Esophagus (tissue), 2 donors: Measurements from ENCODE around the gene PANK2. TPM values are rescaled to one million over a fixed set of nuclear protein-coding genes. Genes with fewer than 3 reads are reported as not detected.
"Not testable (repeated sequence)": the region's sequence is repeated elsewhere in the genome, so short reads cannot be mapped to it uniquely, and the experiment has no call there.

Experiments
- H3K27ac ChIP-seq, 2 donors: one replicate each; pipeline ENCODE4 v1.5.1; 2013; ENCODE audit warnings: low read depth in 2 of 2, mild to moderate bottlenecking in 2 of 2, inconsistent platforms in 1 of 2, low read length in 1 of 2, moderate library complexity in 1 of 2
- H3K27me3 ChIP-seq, 2 donors: one replicate each; pipeline ENCODE4 v1.6.1; 2013; ENCODE audit warnings: low read length in 2 of 2, control low read depth in 1 of 2, mild to moderate bottlenecking in 1 of 2; ENCODE audit not compliant: insufficient read depth in 2 of 2, control insufficient read depth in 1 of 2
- H3K36me3 ChIP-seq, 2 donors: one replicate each; pipeline ENCODE4 v1.6.1; 2013; ENCODE audit warnings: low read length in 1 of 2; ENCODE audit not compliant: control insufficient read depth in 2 of 2, insufficient read depth in 2 of 2
- H3K4me1 ChIP-seq, 2 donors: one replicate each; pipeline ENCODE4 v1.6.1; 2013; ENCODE audit warnings: low read length in 1 of 2; ENCODE audit not compliant: control insufficient read depth in 2 of 2, insufficient read depth in 2 of 2
- H3K4me3 ChIP-seq, 2 donors: one replicate each; pipeline ENCODE4 v1.5.1; 2013; ENCODE audit warnings: low read length in 2 of 2, mild to moderate bottlenecking in 2 of 2, low read depth in 1 of 2, moderate library complexity in 1 of 2
- H3K9me3 ChIP-seq, 2 donors: one replicate each; pipeline ENCODE4 v1.6.1; 2013; ENCODE audit warnings: mild to moderate bottlenecking in 2 of 2, low read depth in 1 of 2, low read length in 1 of 2, moderate library complexity in 1 of 2; ENCODE audit not compliant: control insufficient read depth in 2 of 2, insufficient read depth in 1 of 2
- WGBS, 2 donors: extraction: QIAGEN DNeasy Blood & Tissue Kit; methylation state at CpG; one replicate each; pipeline ENCODE4 v1.1.7; 2013; 5-methylcytosine and 5-hydroxymethylcytosine counted together
- polyA plus RNA-seq, 2 donors: library from polyadenylated mRNA; stranded (reverse); fragments of 200-250 nt; gene quantifications; one replicate each; pipeline ENCODE4 v1.2.3, GENCODE V29; 2013
- donor health status: healthy with polysubstance abuse.
- donor health status: Bipolar disorder and iron deficiency.

The PANK2 gene
- polyA plus RNA-seq, 2 donors, result 31.0 to 31.9 TPM

DNA sequence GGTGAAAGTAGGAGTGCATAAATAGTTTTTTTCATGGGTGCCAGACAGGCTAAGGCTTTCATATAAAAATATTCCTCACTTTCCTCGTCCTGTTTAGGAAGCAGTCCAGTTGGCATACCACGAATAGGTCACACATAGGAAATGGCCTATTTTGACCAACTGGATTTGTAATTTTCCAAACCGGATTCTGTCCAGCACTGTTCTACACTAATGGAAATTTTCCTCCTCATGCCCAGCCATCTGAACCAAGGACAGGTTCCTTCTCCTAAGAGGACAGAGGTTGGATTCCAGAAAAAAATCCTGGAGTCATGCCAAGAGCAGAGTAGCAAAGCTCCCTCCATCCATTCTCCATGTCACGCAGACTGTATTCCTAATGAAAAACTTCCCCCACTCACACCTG is 43.1 kb downstream of the PANK2 start:
- Histone ChIP-seq H3K36me3 (peaks cover 2% of the 10 kb centered on the region in 2 donors), H3K27ac (peak overlapping the region in 1 of 2 donors; percentile 45), H3K9me3 (no peaks in the 10 kb centered on the region), H3K4me3 (peak overlapping the region; percentile 30 to 50), H3K4me1 (peaks cover 4 to 9% of the 10 kb centered on the region in 2 donors), H3K27me3 (no peaks in the 10 kb centered on the region)
- WGBS, 2 donors, result 45 to 59% methylated on average over 4 of the region's 4 CpGs

DNA sequence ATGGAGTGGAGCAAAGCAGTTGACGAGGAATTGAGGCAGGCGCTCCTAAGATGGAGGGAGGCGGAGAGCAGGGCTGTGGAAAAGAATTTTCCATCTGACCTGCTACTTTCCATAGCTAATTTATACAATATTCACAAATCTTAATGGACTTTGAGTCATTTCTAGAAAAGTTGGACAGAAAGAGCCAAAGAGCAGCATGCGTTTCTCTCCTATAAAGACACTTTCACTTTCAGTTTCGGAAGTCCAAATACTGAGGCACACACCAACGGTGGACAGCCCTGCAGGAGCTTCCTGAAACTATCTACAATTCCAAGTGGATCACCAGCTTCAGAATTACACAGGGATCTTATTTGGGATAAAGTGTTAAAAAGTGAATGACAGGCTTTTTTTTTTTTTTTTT is 43.5 kb downstream of the PANK2 start:
- H3K27me3 ChIP-seq, result no peaks in the 10 kb centered on the region
- H3K9me3 ChIP-seq, result no peaks in the 10 kb centered on the region
- H3K27ac ChIP-seq, result peak overlapping the region in 1 of 2 donors; percentile 45
- WGBS, 2 donors, result 38 to 42% methylated on average over 6 of the region's 6 CpGs
- H3K4me1 ChIP-seq, result peaks cover 4 to 9% of the 10 kb centered on the region in 2 donors
- H3K36me3 ChIP-seq, result peaks cover 2% of the 10 kb centered on the region in 2 donors
- H3K4me3 ChIP-seq, result peak overlapping the region; percentile 30 to 50

DNA sequence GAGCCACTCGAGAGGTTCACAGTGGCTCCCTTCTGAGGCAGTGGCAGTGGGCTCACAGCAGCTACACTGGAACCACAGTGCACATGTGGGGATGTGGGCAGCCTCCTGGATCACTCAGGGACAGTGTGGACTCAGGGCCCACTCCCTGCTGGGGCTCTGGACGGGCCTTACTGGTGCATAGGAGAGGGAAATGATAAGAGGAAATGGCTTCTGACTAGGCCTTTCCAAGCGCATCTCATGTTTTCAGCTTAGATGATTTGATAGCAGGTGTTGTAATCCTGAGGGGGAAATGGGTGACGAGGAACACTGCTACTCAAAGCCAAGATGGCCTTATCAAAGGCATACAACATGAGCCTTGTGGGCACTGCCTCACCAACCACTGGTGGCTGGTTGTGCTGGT is 44.0 kb downstream of the PANK2 start:
- no peaks in the 10 kb centered on the region for H3K9me3 ChIP-seq
- peak overlapping the region in 1 of 2 donors; percentile 57 for H3K27ac ChIP-seq
- H3K4me1 ChIP-seq, result peaks cover 4 to 9% of the 10 kb centered on the region in 2 donors
- peaks cover 2% of the 10 kb centered on the region in 2 donors for H3K36me3 ChIP-seq
- no peak overlapping the region for H3K4me3 ChIP-seq
- no peaks in the 10 kb centered on the region for H3K27me3 ChIP-seq
- 74 to 79% methylated on average over 4 of the region's 4 CpGs for WGBS, 2 donors

DNA sequence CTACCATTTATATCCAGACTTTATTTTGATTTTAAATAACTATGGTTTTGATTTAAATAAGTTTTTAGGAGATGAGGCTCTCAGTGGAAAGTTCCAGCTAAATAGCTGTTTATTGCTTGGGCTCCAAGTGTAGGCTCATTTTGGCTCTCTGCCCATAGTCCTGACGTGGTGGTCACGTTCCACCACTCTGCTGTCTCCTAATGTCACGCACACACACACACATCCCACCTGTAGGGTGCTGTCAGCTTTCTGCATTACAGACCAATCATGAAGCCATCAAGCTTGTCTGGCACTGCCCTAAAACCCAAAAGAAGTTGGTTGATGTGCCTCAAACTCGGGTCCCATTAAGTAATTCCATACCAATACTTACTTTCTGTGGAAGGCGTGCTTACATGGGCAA is 45.4 kb downstream of the PANK2 start:
- peaks cover 4 to 9% of the 10 kb centered on the region in 2 donors for H3K4me1 ChIP-seq
- H3K36me3 ChIP-seq, result peaks cover 2% of the 10 kb centered on the region in 2 donors
- H3K27ac ChIP-seq, result no peak overlapping the region
- WGBS, 2 donors, result 66 to 73% methylated on average over 5 of the region's 5 CpGs
- H3K9me3 ChIP-seq, result no peaks in the 10 kb centered on the region
- no peak overlapping the region for H3K4me3 ChIP-seq
- no peaks in the 10 kb centered on the region for H3K27me3 ChIP-seq

DNA sequence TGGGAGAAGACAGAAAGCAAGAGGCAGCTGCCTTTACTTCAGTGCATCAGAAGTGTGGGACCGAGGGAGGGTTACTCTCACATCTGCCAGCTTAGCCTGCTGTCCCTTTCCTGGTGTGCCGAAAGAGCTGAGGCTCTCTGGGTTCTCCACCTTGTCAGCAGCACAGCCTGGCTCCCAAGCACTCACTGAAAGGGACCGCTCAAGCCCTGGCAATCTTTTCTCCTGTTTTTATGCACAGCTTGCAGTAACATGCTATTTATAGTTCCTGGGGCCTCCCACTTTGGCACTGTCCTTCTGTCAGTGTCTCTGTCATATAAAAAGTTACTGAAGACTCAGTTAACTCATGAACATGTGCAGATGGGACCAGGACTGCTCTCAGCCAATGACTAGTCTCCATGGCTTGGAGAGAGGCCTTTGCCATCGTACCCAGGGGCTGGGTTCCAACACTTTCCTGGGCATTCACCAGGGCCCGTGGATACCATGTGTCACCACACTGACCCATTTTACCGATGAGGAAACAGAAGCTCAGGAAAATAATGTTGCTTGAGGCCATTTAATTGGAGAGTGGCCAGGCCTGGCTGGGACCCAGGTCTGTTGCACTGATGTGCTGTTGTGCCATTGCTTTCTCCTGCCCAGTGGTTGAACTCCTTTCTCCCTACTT is 46.2 kb downstream of the PANK2 start:
- no peak overlapping the region for H3K4me3 ChIP-seq
- 37 to 53% methylated on average over 6 of the region's 6 CpGs for WGBS, 2 donors
- H3K9me3 ChIP-seq, result no peaks in the 10 kb centered on the region
- H3K36me3 ChIP-seq, result peaks cover 2% of the 10 kb centered on the region in 2 donors
- H3K27ac ChIP-seq, result peak overlapping the region in 1 of 2 donors; percentile 17
- peaks cover 4 to 9% of the 10 kb centered on the region in 2 donors for H3K4me1 ChIP-seq
- H3K27me3 ChIP-seq, result no peaks in the 10 kb centered on the region

DNA sequence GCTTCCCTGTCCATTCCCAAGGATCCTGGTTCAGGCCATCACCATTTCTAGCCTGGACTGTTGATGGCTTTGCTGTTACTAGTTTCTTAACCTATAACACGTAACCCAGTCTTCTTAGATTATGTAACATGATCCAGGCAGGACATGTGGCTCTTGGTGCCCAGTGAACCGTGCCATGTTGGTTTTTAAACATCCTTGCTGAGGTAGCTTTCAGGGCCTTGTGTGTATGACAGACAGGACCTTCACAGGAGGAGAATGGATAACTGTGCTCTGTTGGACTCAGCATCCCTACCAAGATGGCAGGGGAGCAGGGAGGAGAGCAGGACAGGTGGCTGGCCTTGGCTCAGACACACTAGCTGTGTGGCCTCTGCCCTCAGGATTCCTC is 46.8 kb downstream of the PANK2 start:
- H3K27ac ChIP-seq, result peak overlapping the region in 1 of 2 donors; percentile 51
- no peaks in the 10 kb centered on the region for H3K9me3 ChIP-seq
- no peak overlapping the region for H3K4me3 ChIP-seq
- 86 to 88% methylated on average over 2 of the region's 2 CpGs for WGBS, 2 donors
- H3K4me1 ChIP-seq, result peaks cover 4 to 9% of the 10 kb centered on the region in 2 donors
- no peaks in the 10 kb centered on the region for H3K27me3 ChIP-seq
- peaks cover 2% of the 10 kb centered on the region in 2 donors for H3K36me3 ChIP-seq

DNA sequence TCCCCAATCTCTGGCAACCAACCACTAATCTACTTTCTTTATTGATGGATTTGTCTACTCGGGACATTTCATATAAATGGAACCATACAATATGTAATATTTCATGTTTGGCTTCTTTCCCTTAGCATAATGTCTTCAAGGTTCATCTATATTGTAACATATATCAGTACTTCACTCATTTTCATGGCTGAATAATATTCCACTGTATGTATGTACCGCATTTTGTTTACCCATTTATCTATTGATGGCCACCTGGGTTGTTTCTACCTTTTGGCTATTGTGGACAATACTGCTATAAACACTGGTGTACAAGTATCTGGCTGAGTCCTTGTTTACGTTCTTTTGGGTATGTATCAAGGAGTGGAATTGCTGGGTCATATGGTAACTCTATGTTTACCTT is 48.4 kb downstream of the PANK2 start:
- no peak overlapping the region for H3K27ac ChIP-seq
- peaks cover 2% of the 10 kb centered on the region in 2 donors for H3K36me3 ChIP-seq
- H3K9me3 ChIP-seq, result no peaks in the 10 kb centered on the region
- H3K4me1 ChIP-seq, result peaks cover 4 to 9% of the 10 kb centered on the region in 2 donors
- no peak overlapping the region for H3K4me3 ChIP-seq
- 97 to 98% methylated on average over 3 of the region's 3 CpGs for WGBS, 2 donors
- H3K27me3 ChIP-seq, result no peaks in the 10 kb centered on the region

DNA sequence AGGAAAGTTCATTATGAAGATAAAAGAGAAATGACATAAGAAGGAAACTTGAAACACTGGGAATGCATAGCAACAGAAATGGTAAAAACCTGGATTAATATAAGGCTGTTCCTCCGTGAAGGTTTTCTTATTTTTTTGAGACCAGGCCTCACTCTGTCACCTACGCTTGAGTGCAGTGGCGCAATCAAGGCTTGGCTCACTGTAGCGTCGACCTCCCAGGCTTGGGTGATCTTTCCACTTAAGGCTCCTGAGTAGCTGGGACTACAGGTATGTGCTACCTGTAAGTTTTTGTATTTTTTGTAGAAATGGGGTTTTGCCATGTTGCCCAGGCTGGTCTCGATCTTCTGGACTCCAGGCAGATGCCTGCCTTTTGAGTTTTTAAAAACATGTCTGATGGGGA is 51.7 kb downstream of the PANK2 start:
- WGBS, 2 donors, result 81 to 82% methylated on average over 6 of the region's 6 CpGs
- no peaks in the 10 kb centered on the region for H3K36me3 ChIP-seq
- no peaks in the 10 kb centered on the region for H3K27me3 ChIP-seq
- H3K9me3 ChIP-seq, result no peaks in the 10 kb centered on the region
- H3K4me3 ChIP-seq, result no peak overlapping the region
- H3K4me1 ChIP-seq, result peaks cover 0 to 4% of the 10 kb centered on the region in 2 donors
- no peak overlapping the region for H3K27ac ChIP-seq

DNA sequence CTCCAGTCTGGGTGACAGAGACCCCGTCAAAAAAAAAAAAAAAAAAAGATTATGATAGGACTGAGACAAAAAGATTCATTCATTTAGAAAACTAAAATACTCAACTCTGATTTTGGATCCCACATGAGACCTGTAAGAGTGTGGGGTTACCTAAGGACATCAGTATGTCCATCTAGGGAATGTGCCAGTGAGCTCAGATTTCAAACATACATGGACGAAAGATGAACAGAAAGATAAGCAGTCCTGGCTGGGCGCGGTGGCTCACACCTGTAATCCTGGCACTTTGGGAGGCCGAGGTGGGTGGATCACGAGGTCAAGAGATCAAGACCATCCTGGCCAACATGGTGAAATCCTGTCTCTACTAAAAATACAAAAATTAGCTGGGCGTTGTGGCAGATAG is 57.5 kb downstream of the PANK2 start:
- WGBS, 2 donors, result 98% methylated on average over 6 to 7 of the region's 7 CpGs
- H3K27ac ChIP-seq, H3K9me3 ChIP-seq, H3K36me3 ChIP-seq, H3K27me3 ChIP-seq, H3K4me1 ChIP-seq, H3K4me3 ChIP-seq: not testable (repeated sequence)

DNA sequence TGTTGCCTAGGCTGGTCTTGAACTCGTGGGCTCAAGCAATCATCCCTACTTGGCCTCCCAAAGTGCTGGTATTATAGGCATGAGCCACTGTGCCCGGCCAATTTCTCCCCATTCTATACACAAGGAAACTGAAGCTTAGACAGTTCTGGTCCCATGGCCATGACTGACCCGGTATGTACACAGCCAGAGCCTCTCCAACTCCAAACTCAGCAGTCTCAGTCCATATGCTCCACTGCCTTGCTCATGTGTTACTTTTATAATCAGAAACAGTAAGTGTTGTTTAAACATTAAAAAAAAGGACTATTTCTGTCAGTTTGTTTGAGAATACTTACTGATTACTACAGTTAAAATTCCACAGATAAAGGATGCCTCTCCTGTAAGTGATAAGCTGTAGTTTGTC is 75.5 kb downstream of the PANK2 start:
- WGBS, 2 donors, result 60 to 78% methylated on average over 3 of the region's 3 CpGs
- Histone ChIP-seq H3K4me1 (no peaks in the 10 kb centered on the region), H3K9me3 (no peaks in the 10 kb centered on the region), H3K36me3 (no peaks in the 10 kb centered on the region), H3K27ac (no peak overlapping the region), H3K27me3 (no peaks in the 10 kb centered on the region), H3K4me3 (no peak overlapping the region)
